ENCODE data around the gene CLEC1B.

DNA sequence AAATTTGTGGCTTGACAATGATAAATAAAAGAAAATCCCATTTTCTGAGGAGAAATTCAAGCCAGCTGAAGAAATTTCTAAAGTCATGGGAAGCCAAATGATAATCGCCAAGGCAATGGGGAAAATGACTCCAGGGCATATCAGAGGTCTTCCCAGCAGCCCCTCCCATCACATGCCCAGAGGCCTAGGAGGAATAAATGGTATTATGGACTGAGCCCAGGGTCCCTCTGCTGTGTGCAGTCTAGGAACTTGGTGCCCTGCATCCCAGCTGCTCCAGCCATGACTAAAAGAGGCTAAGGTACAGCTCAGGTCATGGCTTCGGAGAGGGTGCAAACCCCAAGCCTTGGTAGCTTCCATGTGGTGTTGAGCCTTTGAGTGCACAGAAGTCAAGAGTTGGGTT, 23.3 kb downstream of the CLEC1B start:
- TF ChIP-seq, protein P1, sequence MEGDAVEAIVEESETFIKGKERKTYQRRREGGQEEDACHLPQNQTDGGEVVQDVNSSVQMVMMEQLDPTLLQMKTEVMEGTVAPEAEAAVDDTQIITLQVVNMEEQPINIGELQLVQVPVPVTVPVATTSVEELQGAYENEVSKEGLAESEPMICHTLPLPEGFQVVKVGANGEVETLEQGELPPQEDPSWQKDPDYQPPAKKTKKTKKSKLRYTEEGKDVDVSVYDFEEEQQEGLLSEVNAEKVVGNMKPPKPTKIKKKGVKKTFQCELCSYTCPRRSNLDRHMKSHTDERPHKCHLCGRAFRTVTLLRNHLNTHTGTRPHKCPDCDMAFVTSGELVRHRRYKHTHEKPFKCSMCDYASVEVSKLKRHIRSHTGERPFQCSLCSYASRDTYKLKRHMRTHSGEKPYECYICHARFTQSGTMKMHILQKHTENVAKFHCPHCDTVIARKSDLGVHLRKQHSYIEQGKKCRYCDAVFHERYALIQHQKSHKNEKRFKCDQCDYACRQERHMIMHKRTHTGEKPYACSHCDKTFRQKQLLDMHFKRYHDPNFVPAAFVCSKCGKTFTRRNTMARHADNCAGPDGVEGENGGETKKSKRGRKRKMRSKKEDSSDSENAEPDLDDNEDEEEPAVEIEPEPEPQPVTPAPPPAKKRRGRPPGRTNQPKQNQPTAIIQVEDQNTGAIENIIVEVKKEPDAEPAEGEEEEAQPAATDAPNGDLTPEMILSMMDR (conservative IDR thresholded peaks at IDR 0.05), result no peak
- no peak for TF ChIP-seq ZFX (IDR thresholded peaks at IDR 0.05)

All from C4-2B (cell line).